Caco-2 (cell line): ENCODE data around the gene ROGDI. TPM values are rescaled to one million over a fixed set of nuclear protein-coding genes. Genes with fewer than 3 reads are reported as not detected.

Experiments
- BruUV-seq: library from RNA; stranded (reverse); fragments of 400-500 nt; replicated peaks from 2 replicates; lab custom pipeline; 2021; lab: Mats Ljungman, UMichigan
- CTCF ChIA-PET: fragments of 300-600 bp; sonication (Branson Sonifier 250); formaldehyde crosslinking; loops from one replicate; lab custom pipeline; 2022; ENCODE audit warnings: antibody characterized with exemption; lab: Charles Lee
- POLR2A ChIA-PET: fragments of 300-600 bp; sonication (Branson Sonifier 250); formaldehyde crosslinking; loops from one replicate; lab custom pipeline; 2022; ENCODE audit warnings: antibody characterized with exemption; lab: Charles Lee
- DNase-seq, 2 experiments: peaks; one replicate each; pipeline versions ENCODE4 v3.0.0 to v3.0.0-alpha.2; 2020 to 2022
- H3K27me3 ChIP-seq: replicated peaks from 2 replicates; pipeline ENCODE4 v1.6.0; 2011; ENCODE audit warnings: low read length; ENCODE audit not compliant: control insufficient read depth, insufficient read depth
- H3K36me3 ChIP-seq: 2 replicates; pipeline ENCODE4 v1.5.1; 2011; ENCODE audit warnings: low read length; ENCODE audit not compliant: control insufficient read depth, insufficient read depth
- H3K4me1 ChIP-seq: fragments of 250-450 bp; sonication (Bioruptor Pico); 2 replicates; pipeline ENCODE4 v1.5.1; 2020; ENCODE audit warnings: mild to moderate bottlenecking
- H3K4me3 ChIP-seq: 2 replicates; pipeline ENCODE4 v1.5.1; 2011; ENCODE audit warnings: low read depth, mild to moderate bottlenecking, control low read depth, low read length
- H3K9me3 ChIP-seq: fragments of 250-450 bp; sonication (Bioruptor Pico); 2 replicates; pipeline ENCODE4 v1.5.1; 2020; ENCODE audit warnings: mild to moderate bottlenecking, moderate library complexity
- H3K27ac Mint-ChIP-seq: one replicate; pipeline ENCODE4 v1.8.0; 2022; ENCODE audit warnings: mixed read lengths; ENCODE audit not compliant: unreplicated experiment
- H3K27me3 Mint-ChIP-seq: one replicate; pipeline ENCODE4 v1.8.0; 2022; ENCODE audit warnings: mixed read lengths; ENCODE audit not compliant: insufficient read depth, unreplicated experiment
- H3K36me3 Mint-ChIP-seq: one replicate; pipeline ENCODE4 v1.8.0; 2022; ENCODE audit warnings: mild to moderate bottlenecking, mixed read lengths; ENCODE audit not compliant: insufficient read depth, unreplicated experiment
- H3K4me1 Mint-ChIP-seq: one replicate; pipeline ENCODE4 v1.8.0; 2022; ENCODE audit warnings: low read depth, mixed read lengths; ENCODE audit not compliant: unreplicated experiment
- H3K4me3 Mint-ChIP-seq: one replicate; pipeline ENCODE4 v1.8.0; 2022; ENCODE audit warnings: mild to moderate bottlenecking, moderate library complexity, mixed read lengths; ENCODE audit not compliant: unreplicated experiment
- H3K9me3 Mint-ChIP-seq: one replicate; pipeline ENCODE4 v1.8.0; 2022; ENCODE audit warnings: mixed read lengths; ENCODE audit not compliant: unreplicated experiment
- CTCF ChIP-seq, 2 experiments: fragments of 200-600 bp in 1 of 2; IDR thresholded peaks; 1 replicate in 1 of 2; 2 replicates in 1 of 2; pipeline versions ENCODE4 v1.5.1 to v1.8.0; 2011 to 2022; ENCODE audit warnings: antibody characterized with exemption in 1 of 2, control low read depth in 1 of 2, inconsistent platforms in 1 of 2, low read depth in 1 of 2, low read length in 1 of 2, mild to moderate bottlenecking in 1 of 2, moderate library complexity in 1 of 2; ENCODE audit not compliant: insufficient read depth in 1 of 2, severe bottlenecking in 1 of 2, unreplicated experiment in 1 of 2
- intact Hi-C: fragments of 100-400 bp; cut with micrococcal nuclease; formaldehyde crosslinking; loops from one replicate; pipeline ENCODE4 v1.10.0; 2022; ENCODE audit not compliant: unreplicated experiment
- total RNA-seq: library from RNA; stranded (reverse); gene quantifications from 2 replicates; pipeline ENCODE4 v1.2.3, GENCODE V29; 2022

The ROGDI gene
- total RNA-seq, 1 experiment from 2014 or later = 18.2 TPM

DNA sequence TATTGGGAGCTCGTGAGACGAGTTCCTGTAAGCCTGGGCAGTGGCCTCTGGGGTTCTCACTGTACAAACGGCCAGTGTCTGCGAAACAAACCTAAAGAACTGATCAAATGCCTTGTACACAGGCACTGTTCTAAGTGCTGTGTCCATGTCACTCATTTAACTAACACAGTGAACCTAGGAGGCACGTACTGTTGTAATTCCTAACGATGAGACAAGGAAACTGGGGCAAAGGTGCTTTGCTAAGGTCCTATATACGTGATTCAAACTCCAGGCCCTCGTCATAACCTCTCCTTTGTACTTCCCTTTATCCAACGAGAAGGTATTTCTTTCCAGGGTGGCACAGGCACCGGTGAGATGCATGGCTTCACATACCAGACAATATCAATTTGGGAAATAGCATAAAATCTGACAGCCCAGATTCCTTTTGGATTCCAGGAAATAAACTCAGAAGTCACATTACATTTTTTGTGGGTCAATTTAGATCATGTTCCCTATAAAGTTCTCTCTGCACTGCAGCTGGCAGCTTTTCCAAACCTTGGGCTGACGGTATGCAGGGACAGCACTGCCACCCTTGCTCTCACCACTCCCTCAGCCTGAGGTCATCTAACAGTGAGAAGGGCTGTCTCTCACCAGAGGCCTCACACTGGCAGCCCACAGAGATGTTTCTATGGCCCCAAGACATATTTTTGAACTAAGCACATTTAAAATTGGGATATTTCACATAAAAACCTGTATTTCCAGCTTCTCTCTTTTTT lies 26.3 kb upstream of the ROGDI start:
- intact Hi-C loops = no loop called here
- POLR2A ChIA-PET = no interaction called here

DNA sequence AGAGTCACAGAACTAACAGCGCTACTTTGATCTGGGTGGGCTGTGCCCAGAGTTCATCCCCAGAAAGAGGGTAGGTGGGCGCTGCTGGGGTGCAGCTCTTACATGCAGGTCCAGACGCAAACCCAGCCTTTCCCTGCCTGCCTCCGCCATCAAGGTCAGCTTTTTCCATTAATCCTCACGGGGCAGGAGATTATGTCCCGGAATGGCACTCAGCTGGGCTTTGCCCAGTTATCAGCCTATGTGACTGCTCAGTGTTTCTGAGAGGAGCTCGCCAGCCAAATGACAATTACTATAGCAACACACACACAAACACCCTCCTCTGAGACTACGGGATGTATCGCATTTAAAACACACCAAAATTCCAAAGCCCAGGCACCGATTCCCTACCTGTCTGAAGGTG lies 24.5 kb upstream of the ROGDI start:
- Histone ChIP-seq H3K4me3 (no peak overlapping the region), H3K9me3 (no peaks in the 10 kb centered on the region), H3K27me3 (no peaks in the 10 kb centered on the region), H3K36me3 (peaks cover 4% of the 10 kb centered on the region; the same call in 1 of the 2 replicates), H3K4me1 (no peaks in the 10 kb centered on the region)
- Mint-ChIP-seq H3K36me3 (peaks cover 60% of the 10 kb centered on the region), H3K27ac (no peak overlapping the region), H3K4me1 (no peaks in the 10 kb centered on the region), H3K27me3 (no peaks in the 10 kb centered on the region), H3K9me3 (no peaks in the 10 kb centered on the region), H3K4me3 (no peak overlapping the region)
- no peak for TF ChIP-seq CTCF (IDR thresholded peaks at IDR 0.05; ENCODE audit: insufficient read depth in 1 of 2, low read depth in 1 of 2, low read length in 1 of 2, severe bottlenecking in 1 of 2, unreplicated experiment in 1 of 2)
- ChIA-PET CTCF (interaction anchor here (0.6 kb wide), 1 partner anchor 281 kb away, joined by 3 read pairs; no protein-coding TSS in a partner anchor), POLR2A (no interaction called here)
- no TSS peak for BruUV-seq
- intact Hi-C loops = no loop called here
- DNase-seq = no peak

More for the DNA sequence above, 26.3 kb upstream of the ROGDI start:
- no peak overlapping the region for H3K4me3 Mint-ChIP-seq
- no peak overlapping the region for H3K27ac Mint-ChIP-seq
- Histone ChIP-seq H3K9me3 (no peaks in the 10 kb centered on the region), H3K36me3 (peaks cover 1% of the 10 kb centered on the region; the same call in 1 of the 2 replicates), H3K27me3 (no peaks in the 10 kb centered on the region), H3K4me3 (no peak overlapping the region), H3K4me1 (no peaks in the 10 kb centered on the region)
- no peaks in the 10 kb centered on the region for H3K9me3 Mint-ChIP-seq
- no peak for TF ChIP-seq CTCF (IDR thresholded peaks at IDR 0.05; ENCODE audit: insufficient read depth in 1 of 2, low read depth in 1 of 2, low read length in 1 of 2, severe bottlenecking in 1 of 2, unreplicated experiment in 1 of 2)
- no peaks in the 10 kb centered on the region for H3K4me1 Mint-ChIP-seq
- peaks cover 69% of the 10 kb centered on the region for H3K36me3 Mint-ChIP-seq
- no TSS peak for BruUV-seq
- CTCF ChIA-PET = no interaction called here
- no peaks in the 10 kb centered on the region for H3K27me3 Mint-ChIP-seq
- DNase-seq = no peak

GRCh38 chr16:4826526-4826925 lies 24.1 kb upstream of the ROGDI start:
- H3K27me3 Mint-ChIP-seq = no peaks in the 10 kb centered on the region
- DNase-seq = no peak
- no TSS peak for BruUV-seq
- Histone ChIP-seq H3K4me3 (no peak overlapping the region), H3K4me1 (no peaks in the 10 kb centered on the region), H3K27me3 (no peaks in the 10 kb centered on the region), H3K36me3 (peaks cover 4% of the 10 kb centered on the region; the same call in 1 of the 2 replicates), H3K9me3 (no peaks in the 10 kb centered on the region)
- no peaks in the 10 kb centered on the region for H3K4me1 Mint-ChIP-seq
- H3K4me3 Mint-ChIP-seq = no peak overlapping the region
- H3K36me3 Mint-ChIP-seq = peaks cover 60% of the 10 kb centered on the region
- no peak overlapping the region for H3K27ac Mint-ChIP-seq
- no peak for TF ChIP-seq CTCF (IDR thresholded peaks at IDR 0.05; ENCODE audit: insufficient read depth in 1 of 2, low read depth in 1 of 2, low read length in 1 of 2, severe bottlenecking in 1 of 2, unreplicated experiment in 1 of 2)
- ChIA-PET POLR2A (no interaction called here), CTCF (interaction anchor here (0.6 kb wide), 1 partner anchor 280 kb away, joined by 3 read pairs; no protein-coding TSS in a partner anchor)
- intact Hi-C loops = no loop called here
- H3K9me3 Mint-ChIP-seq = no peaks in the 10 kb centered on the region
